Bronchial epithelial cell (primary cell): ENCODE results near the gene FKBP9. TPM values are rescaled to one million over a fixed set of nuclear protein-coding genes. Genes with fewer than 3 reads are reported as not detected.

ENCODE experiments used
- DNase-seq: peaks from one replicate; pipeline ENCODE4 v3.0.0-alpha.2; 2010; ENCODE audit warnings: low read depth
- FAIRE-seq: peaks from 2 replicates; lab custom pipeline; 2011; peaks lifted over from hg19 to GRCh38; lab: Jason Lieb, UNC
- H3K27me3 ChIP-seq: 2 replicates; pipeline ENCODE4 v1.5.1; 2011; ENCODE audit warnings: low read length; ENCODE audit not compliant: control insufficient read depth, insufficient read depth
- H3K36me3 ChIP-seq: 2 replicates; pipeline ENCODE4 v1.5.1; 2011; ENCODE audit warnings: low read length; ENCODE audit not compliant: control insufficient read depth, insufficient read depth
- H3K4me3 ChIP-seq: 2 replicates; pipeline ENCODE4 v1.5.1; 2011; ENCODE audit warnings: mild to moderate bottlenecking, low read depth, low read length, control low read depth
- total RNA-seq: library from RNA; depleted of rRNA; stranded (reverse); fragments of >200 nt; gene quantifications from 2 replicates; pipeline ENCODE4 v1.2.1, GENCODE V29; 2014
- TF ChIP-seq, protein P1 (sequence below): IDR thresholded peaks from 2 replicates; pipeline ENCODE4 v1.5.1; 2011; ENCODE audit warnings: mild to moderate bottlenecking, moderate library complexity, low read length, control low read depth, inconsistent platforms; ENCODE audit not compliant: insufficient read depth, severe bottlenecking

FKBP9 gene
- total RNA-seq, 1 donor from 2014 or later = 468 TPM

DNA sequence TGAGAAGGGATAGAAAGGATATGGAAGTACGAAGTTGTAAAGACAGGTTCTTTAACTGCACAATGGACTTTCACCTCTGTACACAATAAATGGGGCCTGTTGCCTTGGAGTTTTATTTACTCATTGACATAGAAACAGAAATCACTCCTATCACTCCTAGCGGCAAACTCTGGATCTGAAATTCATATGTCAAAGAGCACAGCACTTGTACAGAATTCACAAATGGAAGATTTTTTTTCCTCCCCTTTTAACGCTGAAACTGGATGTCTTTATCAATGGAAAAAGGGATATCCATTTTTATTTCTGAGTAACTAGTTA, 87.1 kb downstream of the FKBP9 start:
- FAIRE-seq = no peak

DNA sequence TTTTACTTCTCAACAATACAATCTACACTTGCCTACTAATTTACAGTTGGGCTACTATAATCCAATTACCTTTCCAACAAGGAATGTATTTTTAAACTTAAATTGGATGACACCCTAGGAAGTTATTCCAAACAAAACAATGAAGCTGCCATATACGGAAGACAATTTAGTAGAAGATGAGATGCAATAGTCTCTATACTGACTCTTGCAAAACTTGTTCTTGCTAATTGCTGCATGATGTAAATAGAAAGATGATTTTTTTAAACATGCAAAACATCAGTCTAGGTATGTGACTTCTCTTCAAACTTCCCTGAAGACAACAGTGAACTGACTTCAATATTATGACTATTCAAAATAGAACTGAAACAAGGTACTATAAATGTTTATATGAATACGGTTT, 87.7 kb downstream of the FKBP9 start:
- Histone ChIP-seq H3K27me3 (no peaks in the 10 kb centered on the region), H3K4me3 (no peak overlapping the region), H3K36me3 (no peaks in the 10 kb centered on the region)
- DNase-seq = no peak
- TF ChIP-seq, protein P1, sequence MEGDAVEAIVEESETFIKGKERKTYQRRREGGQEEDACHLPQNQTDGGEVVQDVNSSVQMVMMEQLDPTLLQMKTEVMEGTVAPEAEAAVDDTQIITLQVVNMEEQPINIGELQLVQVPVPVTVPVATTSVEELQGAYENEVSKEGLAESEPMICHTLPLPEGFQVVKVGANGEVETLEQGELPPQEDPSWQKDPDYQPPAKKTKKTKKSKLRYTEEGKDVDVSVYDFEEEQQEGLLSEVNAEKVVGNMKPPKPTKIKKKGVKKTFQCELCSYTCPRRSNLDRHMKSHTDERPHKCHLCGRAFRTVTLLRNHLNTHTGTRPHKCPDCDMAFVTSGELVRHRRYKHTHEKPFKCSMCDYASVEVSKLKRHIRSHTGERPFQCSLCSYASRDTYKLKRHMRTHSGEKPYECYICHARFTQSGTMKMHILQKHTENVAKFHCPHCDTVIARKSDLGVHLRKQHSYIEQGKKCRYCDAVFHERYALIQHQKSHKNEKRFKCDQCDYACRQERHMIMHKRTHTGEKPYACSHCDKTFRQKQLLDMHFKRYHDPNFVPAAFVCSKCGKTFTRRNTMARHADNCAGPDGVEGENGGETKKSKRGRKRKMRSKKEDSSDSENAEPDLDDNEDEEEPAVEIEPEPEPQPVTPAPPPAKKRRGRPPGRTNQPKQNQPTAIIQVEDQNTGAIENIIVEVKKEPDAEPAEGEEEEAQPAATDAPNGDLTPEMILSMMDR = no peak
- FAIRE-seq = no peak

More for the DNA sequence above, 87.1 kb downstream of the FKBP9 start:
- H3K36me3 ChIP-seq = no peaks in the 10 kb centered on the region
- TF ChIP-seq, protein P1 = peak; percentile 18
- DNase-seq = peak; percentile 46
- H3K4me3 ChIP-seq = no peak overlapping the region
- no peaks in the 10 kb centered on the region for H3K27me3 ChIP-seq

DNA sequence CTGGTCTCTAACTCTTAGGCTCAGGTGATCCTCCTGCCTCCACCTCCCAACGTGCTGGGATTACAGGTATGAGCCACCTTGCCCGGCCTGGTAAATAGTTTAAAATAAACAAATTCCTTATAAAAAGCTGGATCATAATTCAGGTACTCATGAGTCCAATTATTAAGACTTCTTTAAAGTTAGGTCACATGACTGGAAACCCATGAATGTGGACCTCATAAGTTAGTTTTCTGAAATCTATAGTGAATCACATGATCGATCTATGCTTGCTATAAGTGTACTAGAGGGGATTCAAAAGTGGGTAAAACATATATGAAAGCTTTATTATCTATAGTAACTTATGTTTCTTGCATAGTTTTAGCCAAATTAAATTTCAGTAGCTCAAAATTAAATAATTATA, 91.0 kb downstream of the FKBP9 start:
- Histone ChIP-seq H3K27me3 (no peaks in the 10 kb centered on the region), H3K36me3 (no peaks in the 10 kb centered on the region), H3K4me3 (no peak overlapping the region)
- TF ChIP-seq, protein P1 = no peak
- DNase-seq = no peak
- FAIRE-seq = no peak

DNA sequence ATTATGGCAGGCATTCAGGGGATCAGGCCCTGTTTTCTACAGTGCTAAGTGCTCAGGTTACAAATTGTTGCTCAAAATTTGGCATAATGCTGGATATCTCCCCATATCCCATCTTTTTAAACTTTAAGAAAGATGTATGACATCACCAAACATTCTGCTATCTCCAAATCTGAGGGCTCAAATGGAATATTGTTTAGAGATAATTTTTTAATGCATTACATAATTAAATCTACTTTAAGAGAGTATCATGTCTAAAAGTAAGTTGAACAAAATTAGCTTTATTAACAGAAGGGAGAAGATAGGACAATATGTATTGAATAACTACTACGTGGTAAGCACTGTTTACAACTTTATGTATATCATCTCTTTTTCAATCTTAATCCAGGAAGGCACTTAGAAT, 91.5 kb downstream of the FKBP9 start:
- Histone ChIP-seq H3K4me3 (no peak overlapping the region), H3K36me3 (no peaks in the 10 kb centered on the region), H3K27me3 (no peaks in the 10 kb centered on the region)
- no peak for FAIRE-seq
- no peak for DNase-seq
- TF ChIP-seq, protein P1 = no peak

DNA sequence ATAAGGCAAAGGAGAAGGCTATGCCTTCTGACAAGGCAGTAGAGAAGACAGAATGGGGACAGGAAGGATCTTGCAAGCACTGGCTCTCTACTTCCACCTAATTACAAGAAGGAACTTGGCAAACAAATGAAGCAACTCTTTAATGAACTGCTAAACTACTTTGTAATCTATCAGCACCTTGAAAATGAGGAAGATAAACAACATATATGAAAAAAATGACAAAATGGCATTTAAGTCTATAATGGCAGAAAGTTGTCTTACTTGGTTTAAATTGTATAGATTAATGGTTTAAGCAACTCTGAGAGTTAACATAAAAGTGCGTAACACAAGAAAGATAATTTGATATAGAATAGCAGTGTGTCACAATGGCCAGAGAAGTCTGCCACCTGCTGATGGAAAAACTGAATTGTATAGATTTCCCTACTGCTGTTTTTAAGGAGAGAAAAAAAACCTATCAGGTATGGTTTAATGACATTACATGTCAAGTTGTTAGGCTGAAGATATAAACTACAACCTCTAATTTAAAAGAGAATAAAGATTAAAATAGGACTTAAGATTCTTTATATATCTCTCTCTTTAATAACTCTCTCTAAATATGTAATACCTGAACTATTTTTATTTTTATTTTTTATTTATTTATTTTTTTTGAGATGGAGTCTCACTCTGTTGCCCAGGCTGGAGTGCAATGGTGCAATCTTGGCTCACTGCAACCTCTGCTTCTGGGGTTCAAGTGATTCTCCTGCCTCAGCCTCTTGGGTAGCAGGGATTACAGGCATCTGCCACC, 93.5 kb downstream of the FKBP9 start:
- Histone ChIP-seq H3K36me3 (no peaks in the 10 kb centered on the region), H3K4me3 (no peak overlapping the region), H3K27me3 (no peaks in the 10 kb centered on the region)
- DNase-seq (peak; percentile 65), FAIRE-seq (no peak)
- TF ChIP-seq, protein P1 = peak; percentile 32

DNA sequence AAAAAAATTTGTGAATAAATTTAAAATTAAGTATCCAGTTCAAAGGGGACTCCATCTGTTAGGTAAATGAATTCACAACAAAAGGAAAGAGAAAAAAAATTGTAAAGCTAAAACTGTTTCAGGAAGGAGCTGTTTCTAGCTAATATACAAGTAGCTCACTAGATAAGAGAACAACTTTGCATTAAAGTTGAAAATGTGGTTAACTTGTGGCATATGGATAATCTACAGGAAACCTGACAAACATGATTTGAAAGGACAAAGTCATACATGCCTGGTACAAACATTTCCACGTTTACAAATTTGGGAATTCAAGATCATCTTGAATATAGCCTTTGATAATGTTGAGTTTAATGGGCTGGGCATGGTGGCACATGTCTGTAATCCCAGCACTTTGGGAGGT, 96.5 kb downstream of the FKBP9 start:
- H3K4me3 ChIP-seq = no peak overlapping the region
- TF ChIP-seq, protein P1 = no peak
- no peak for FAIRE-seq
- no peaks in the 10 kb centered on the region for H3K36me3 ChIP-seq
- DNase-seq = no peak
- H3K27me3 ChIP-seq = no peaks in the 10 kb centered on the region
